ENCODE measurements around the gene NGB. TPM values are rescaled to one million over a fixed set of nuclear protein-coding genes. Genes with fewer than 3 reads are reported as not detected.

Gene NGB
- total RNA-seq, 1 experiment from 2014 or later = not detected

- Histone ChIP-seq H4K20me1 (ENCODE audit: insufficient read depth) (no peaks in the 10 kb centered on the region), H3K27me3 (ENCODE audit: insufficient read depth, low read length) (no peaks in the 10 kb centered on the region), H3K4me1 (ENCODE audit: control insufficient read depth in 1 of 2, insufficient read depth in 2 of 2, low read length in 2 of 2) (no peaks in the 10 kb centered on the region), H2AFZ (ENCODE audit: low read depth, low read length, poor library complexity, severe bottlenecking) (no peak overlapping the region), H3K79me2 (ENCODE audit: insufficient read depth, low read length) (no peaks in the 10 kb centered on the region), H3K27ac (ENCODE audit: low read depth, low read length) (no peak overlapping the region), H3K9ac (ENCODE audit: low read length) (no peak overlapping the region), H3K4me3 (replicated peaks in 1 of 2; ENCODE audit: low read depth in 1 of 2, low read length in 2 of 2) (no peak overlapping the region), H3K9me3 (ENCODE audit: control insufficient read depth in 1 of 2, insufficient read depth in 1 of 2, low read depth in 1 of 2, low read length in 2 of 2) (no peaks in the 10 kb centered on the region), H3K36me3 (ENCODE audit: control insufficient read depth in 1 of 2, insufficient read depth in 2 of 2, low read length in 2 of 2) (no peaks in the 10 kb centered on the region), H3K4me2 (ENCODE audit: low read length) (no peak overlapping the region), H3K9me2 (ENCODE audit: insufficient read depth) (no peaks in the 10 kb centered on the region)
- CTCF ChIA-PET = no interaction called here
- DNase-seq (ENCODE audit: low read depth, low spot score) = no peak
- RAD21 ChIA-PET (ENCODE audit: low non-redundant PET in 1 of 2, low total read pairs in 2 of 2, uncharacterized antibody in 2 of 2, unreplicated experiment in 2 of 2) = no interaction called here
- intact Hi-C loops (cut with micrococcal nuclease) = no loop called here
- POLR2A ChIA-PET = no interaction called here
- BruUV-seq (replicated peaks) = no TSS peak
- TF ChIP-seq EGR1 (IDR thresholded peaks at IDR 0.05; ENCODE audit: low read depth) (no peak), JUND (IDR thresholded peaks at IDR 0.05) (no peak), POLR2AphosphoS5 (IDR thresholded peaks at IDR 0.05; ENCODE audit: low read depth, low read length) (no peak), EZH2 (IDR thresholded peaks at IDR 0.05) (no peak), YY1 (IDR thresholded peaks at IDR 0.05; ENCODE audit: extremely low read depth, insufficient replicate concordance, low read depth, low read length) (no peak), MAX (IDR thresholded peaks at IDR 0.05) (no peak), FOSL1 (IDR thresholded peaks at IDR 0.05; ENCODE audit: low read depth) (no peak), CTCF (IDR thresholded peaks at IDR 0.05 in 2 of 3, conservative IDR thresholded peaks at IDR 0.05 in 1 of 3; ENCODE audit: borderline replicate concordance in 1 of 3, insufficient read depth in 1 of 3, low read depth in 2 of 3, low read length in 2 of 3) (no peak), ZFX (IDR thresholded peaks at IDR 0.05) (no peak), SRF (IDR thresholded peaks at IDR 0.05; ENCODE audit: low read depth) (no peak), ZNF274 (IDR thresholded peaks at IDR 0.05; ENCODE audit: low read depth, low read length) (no peak), ELF1 (IDR thresholded peaks at IDR 0.05; ENCODE audit: borderline replicate concordance, low read depth) (no peak), EZH2phosphoT487 (IDR thresholded peaks at IDR 0.05; ENCODE audit: borderline replicate concordance) (no peak), CBX3 (IDR thresholded peaks at IDR 0.05; ENCODE audit: low read depth) (no peak)
- ATAC-seq = no peak
Measured at GRCh38 chr14:77250927-77251326, 20.1 kb downstream of the NGB start.

Data from HCT116 (cell line).